GM21528 (cell line): ENCODE measurements around the gene MAPKAP1.

Source experiments
- ATAC-seq: cut with Tn5 transposase; IDR thresholded peaks from one replicate; pipeline ENCODE4 v1.9.1; 2021; ENCODE audit warnings: mild to moderate bottlenecking, moderate library complexity; ENCODE audit not compliant: unreplicated experiment, low FRiP score

Gene MAPKAP1

GRCh38 chr9:125611121-125611765 lies 95.8 kb downstream of the MAPKAP1 start:
- ATAC-seq, result no peak

- ATAC-seq, result no peak
These were observed 97.3 kb downstream of the MAPKAP1 start for GRCh38 chr9:125609744-125610143.

- no peak for ATAC-seq
These were observed 98.4 kb downstream of the MAPKAP1 start for GRCh38 chr9:125608489-125609224.

- no peak for ATAC-seq
These were observed 102.8 kb downstream of the MAPKAP1 start for GRCh38 chr9:125604196-125604595.

GRCh38 chr9:125603478-125604021 lies 103.5 kb downstream of the MAPKAP1 start:
- no peak for ATAC-seq

- no peak for ATAC-seq
These were observed 105.0 kb downstream of the MAPKAP1 start for GRCh38 chr9:125601961-125602360.

GRCh38 chr9:125600194-125600593 lies 106.8 kb downstream of the MAPKAP1 start:
- no peak for ATAC-seq

- no peak for ATAC-seq
These were observed 112.8 kb downstream of the MAPKAP1 start for GRCh38 chr9:125594223-125594610.

GRCh38 chr9:125593581-125594222 lies 113.3 kb downstream of the MAPKAP1 start:
- ATAC-seq, result no peak

GRCh38 chr9:125591888-125592287 lies 115.1 kb downstream of the MAPKAP1 start:
- no peak for ATAC-seq

- ATAC-seq, result no peak
These were observed 115.8 kb downstream of the MAPKAP1 start for GRCh38 chr9:125591245-125591644.

- no peak for ATAC-seq
These were observed 117.7 kb downstream of the MAPKAP1 start for GRCh38 chr9:125589287-125589686.

- no peak for ATAC-seq
These were observed 119.1 kb downstream of the MAPKAP1 start for GRCh38 chr9:125587819-125588460.

- ATAC-seq, result no peak
These were observed 120.9 kb downstream of the MAPKAP1 start for GRCh38 chr9:125586172-125586511.

- no peak for ATAC-seq
These were observed 121.4 kb downstream of the MAPKAP1 start for GRCh38 chr9:125585503-125586171.

- no peak for ATAC-seq
These were observed 126.2 kb downstream of the MAPKAP1 start for GRCh38 chr9:125580701-125581286.

- ATAC-seq, result no peak
These were observed 127.7 kb downstream of the MAPKAP1 start for GRCh38 chr9:125579030-125579932.

- no peak for ATAC-seq
These were observed 132.7 kb downstream of the MAPKAP1 start for GRCh38 chr9:125574126-125574877.
